GM23338 (cell line): ENCODE measurements around the gene EPS8.

Experiments used
- CREB1 ChIP-seq: fragments of 250-450 bp; sonication (Bioruptor Pico); IDR thresholded peaks from 2 replicates; pipeline ENCODE4 v1.5.0; 2020; ENCODE audit warnings: low read depth, mild to moderate bottlenecking, moderate library complexity
- CTCF ChIP-seq, 2 experiments: fragments of 200-600 bp in 1 of 2; sonication (generic) in 1 of 2; conservative IDR thresholded peaks; 2 replicates each; pipeline versions ENCODE4 v1.5.1 to v1.6.1; 2016 to 2017; ENCODE audit warnings: antibody characterized with exemption in 2 of 2, low read depth in 2 of 2, mild to moderate bottlenecking in 2 of 2, moderate library complexity in 1 of 2
- ETS1 ChIP-seq: IDR thresholded peaks from 2 replicates; pipeline ENCODE4 v1.6.1; 2016; ENCODE audit warnings: antibody characterized with exemption
- EZH2 ChIP-seq: fragments of 200-600 bp; sonication (generic); IDR thresholded peaks from one replicate; pipeline ENCODE4 v1.8.0; 2017; ENCODE audit warnings: antibody characterized with exemption, mild to moderate bottlenecking, low read depth; ENCODE audit not compliant: unreplicated experiment
- EZH2phosphoT487 ChIP-seq: fragments of 200-600 bp; sonication (generic); IDR thresholded peaks from one replicate; pipeline ENCODE4 v1.8.1; 2018; ENCODE audit warnings: antibody characterized with exemption; ENCODE audit not compliant: unreplicated experiment
- JUNB ChIP-seq: IDR thresholded peaks from one replicate; pipeline ENCODE4 v1.6.1; 2016; ENCODE audit warnings: antibody characterized with exemption; ENCODE audit not compliant: unreplicated experiment
- POLR2AphosphoS5 ChIP-seq: IDR thresholded peaks from 2 replicates; pipeline ENCODE4 v1.6.1; 2016; ENCODE audit warnings: antibody characterized with exemption, low read depth
- ZNF114 ChIP-seq: fragments of 250-450 bp; sonication (Bioruptor Pico); IDR thresholded peaks from 2 replicates; pipeline ENCODE4 v1.5.0; 2020; ENCODE audit warnings: mild to moderate bottlenecking, moderate library complexity
- ZNF462 ChIP-seq: fragments of 250-450 bp; sonication (Bioruptor Pico); IDR thresholded peaks from 2 replicates; pipeline ENCODE4 v1.5.0; 2020; ENCODE audit warnings: mild to moderate bottlenecking, moderate library complexity
- TF ChIP-seq, protein P1 (sequence below): IDR thresholded peaks from one replicate; pipeline ENCODE4 v1.6.1; 2018; ENCODE audit warnings: antibody characterized with exemption; ENCODE audit not compliant: unreplicated experiment

DNA sequence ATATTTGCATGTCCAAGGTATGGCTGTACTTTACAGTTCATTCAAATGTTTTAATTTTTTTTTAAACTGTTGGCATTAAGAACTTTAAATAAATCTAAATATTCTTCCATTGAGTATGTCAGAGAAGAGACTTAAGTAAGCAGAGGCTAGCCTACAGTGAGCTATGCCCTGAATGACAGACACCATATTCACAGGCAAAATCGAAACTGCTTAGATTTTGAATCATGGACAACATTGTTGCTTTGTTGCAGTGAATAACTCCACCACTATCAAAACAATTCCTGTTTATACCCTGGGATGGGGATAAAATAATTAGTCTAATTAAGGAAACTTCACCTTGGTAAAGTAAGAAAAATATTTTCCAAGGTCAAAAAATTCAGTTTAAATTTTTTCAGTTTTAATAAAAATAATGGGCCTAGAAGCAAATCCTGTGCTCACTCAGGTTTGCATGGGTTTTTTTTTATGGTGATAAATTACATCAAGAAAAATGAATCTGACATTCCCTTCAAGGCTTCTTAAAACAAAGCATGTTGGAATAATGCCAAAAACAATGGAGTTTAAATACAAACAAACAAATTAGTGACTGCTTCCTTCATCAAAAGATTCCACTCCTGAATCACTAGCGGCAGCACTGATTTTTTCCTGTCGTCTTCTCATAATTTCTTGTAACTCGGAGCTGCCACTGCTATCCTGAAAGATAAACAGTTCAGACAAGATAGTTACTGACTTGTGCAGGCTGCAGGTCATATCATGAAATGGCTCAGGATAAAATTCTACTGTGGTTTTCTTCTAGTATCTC is 168.2 kb downstream of the EPS8 start:
- TF ChIP-seq EZH2phosphoT487: no peak
- TF ChIP-seq CTCF (conservative IDR thresholded peaks at IDR 0.05; ENCODE audit: low read depth in 2 of 2): no peak
- no peak for TF ChIP-seq POLR2AphosphoS5
- no peak for TF ChIP-seq ZNF114
- no peak for TF ChIP-seq EZH2
- no peak for TF ChIP-seq ZNF462 (CRISPR knock-in tag)
- TF ChIP-seq, protein P1, sequence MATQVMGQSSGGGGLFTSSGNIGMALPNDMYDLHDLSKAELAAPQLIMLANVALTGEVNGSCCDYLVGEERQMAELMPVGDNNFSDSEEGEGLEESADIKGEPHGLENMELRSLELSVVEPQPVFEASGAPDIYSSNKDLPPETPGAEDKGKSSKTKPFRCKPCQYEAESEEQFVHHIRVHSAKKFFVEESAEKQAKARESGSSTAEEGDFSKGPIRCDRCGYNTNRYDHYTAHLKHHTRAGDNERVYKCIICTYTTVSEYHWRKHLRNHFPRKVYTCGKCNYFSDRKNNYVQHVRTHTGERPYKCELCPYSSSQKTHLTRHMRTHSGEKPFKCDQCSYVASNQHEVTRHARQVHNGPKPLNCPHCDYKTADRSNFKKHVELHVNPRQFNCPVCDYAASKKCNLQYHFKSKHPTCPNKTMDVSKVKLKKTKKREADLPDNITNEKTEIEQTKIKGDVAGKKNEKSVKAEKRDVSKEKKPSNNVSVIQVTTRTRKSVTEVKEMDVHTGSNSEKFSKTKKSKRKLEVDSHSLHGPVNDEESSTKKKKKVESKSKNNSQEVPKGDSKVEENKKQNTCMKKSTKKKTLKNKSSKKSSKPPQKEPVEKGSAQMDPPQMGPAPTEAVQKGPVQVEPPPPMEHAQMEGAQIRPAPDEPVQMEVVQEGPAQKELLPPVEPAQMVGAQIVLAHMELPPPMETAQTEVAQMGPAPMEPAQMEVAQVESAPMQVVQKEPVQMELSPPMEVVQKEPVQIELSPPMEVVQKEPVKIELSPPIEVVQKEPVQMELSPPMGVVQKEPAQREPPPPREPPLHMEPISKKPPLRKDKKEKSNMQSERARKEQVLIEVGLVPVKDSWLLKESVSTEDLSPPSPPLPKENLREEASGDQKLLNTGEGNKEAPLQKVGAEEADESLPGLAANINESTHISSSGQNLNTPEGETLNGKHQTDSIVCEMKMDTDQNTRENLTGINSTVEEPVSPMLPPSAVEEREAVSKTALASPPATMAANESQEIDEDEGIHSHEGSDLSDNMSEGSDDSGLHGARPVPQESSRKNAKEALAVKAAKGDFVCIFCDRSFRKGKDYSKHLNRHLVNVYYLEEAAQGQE: no peak
- no peak for TF ChIP-seq JUNB
- TF ChIP-seq ETS1: no peak
- TF ChIP-seq CREB1 (CRISPR knock-in tag): no peak
